Caco-2 (cell line): ENCODE data around the gene APBA3. TPM values are rescaled to one million over a fixed set of nuclear protein-coding genes. Genes with fewer than 3 reads are reported as not detected.

ENCODE experiments used
- BruUV-seq: library from RNA; stranded (reverse); fragments of 400-500 nt; replicated peaks from 2 replicates; lab custom pipeline; 2021; lab: Mats Ljungman, UMichigan
- CTCF ChIA-PET: fragments of 300-600 bp; sonication (Branson Sonifier 250); formaldehyde crosslinking; loops from one replicate; lab custom pipeline; 2022; ENCODE audit warnings: antibody characterized with exemption; lab: Charles Lee
- POLR2A ChIA-PET: fragments of 300-600 bp; sonication (Branson Sonifier 250); formaldehyde crosslinking; loops from one replicate; lab custom pipeline; 2022; ENCODE audit warnings: antibody characterized with exemption; lab: Charles Lee
- DNase-seq, 2 experiments: peaks; one replicate each; pipeline versions ENCODE4 v3.0.0 to v3.0.0-alpha.2; 2020 to 2022
- H3K27me3 ChIP-seq: replicated peaks from 2 replicates; pipeline ENCODE4 v1.6.0; 2011; ENCODE audit warnings: low read length; ENCODE audit not compliant: control insufficient read depth, insufficient read depth
- H3K36me3 ChIP-seq: 2 replicates; pipeline ENCODE4 v1.5.1; 2011; ENCODE audit warnings: low read length; ENCODE audit not compliant: control insufficient read depth, insufficient read depth
- H3K4me1 ChIP-seq: fragments of 250-450 bp; sonication (Bioruptor Pico); 2 replicates; pipeline ENCODE4 v1.5.1; 2020; ENCODE audit warnings: mild to moderate bottlenecking
- H3K4me3 ChIP-seq: 2 replicates; pipeline ENCODE4 v1.5.1; 2011; ENCODE audit warnings: low read depth, mild to moderate bottlenecking, control low read depth, low read length
- H3K9me3 ChIP-seq: fragments of 250-450 bp; sonication (Bioruptor Pico); 2 replicates; pipeline ENCODE4 v1.5.1; 2020; ENCODE audit warnings: mild to moderate bottlenecking, moderate library complexity
- H3K27ac Mint-ChIP-seq: one replicate; pipeline ENCODE4 v1.8.0; 2022; ENCODE audit warnings: mixed read lengths; ENCODE audit not compliant: unreplicated experiment
- H3K27me3 Mint-ChIP-seq: one replicate; pipeline ENCODE4 v1.8.0; 2022; ENCODE audit warnings: mixed read lengths; ENCODE audit not compliant: insufficient read depth, unreplicated experiment
- H3K36me3 Mint-ChIP-seq: one replicate; pipeline ENCODE4 v1.8.0; 2022; ENCODE audit warnings: mild to moderate bottlenecking, mixed read lengths; ENCODE audit not compliant: insufficient read depth, unreplicated experiment
- H3K4me1 Mint-ChIP-seq: one replicate; pipeline ENCODE4 v1.8.0; 2022; ENCODE audit warnings: low read depth, mixed read lengths; ENCODE audit not compliant: unreplicated experiment
- H3K4me3 Mint-ChIP-seq: one replicate; pipeline ENCODE4 v1.8.0; 2022; ENCODE audit warnings: mild to moderate bottlenecking, moderate library complexity, mixed read lengths; ENCODE audit not compliant: unreplicated experiment
- H3K9me3 Mint-ChIP-seq: one replicate; pipeline ENCODE4 v1.8.0; 2022; ENCODE audit warnings: mixed read lengths; ENCODE audit not compliant: unreplicated experiment
- intact Hi-C: fragments of 100-400 bp; cut with micrococcal nuclease; formaldehyde crosslinking; loops from one replicate; pipeline ENCODE4 v1.10.0; 2022; ENCODE audit not compliant: unreplicated experiment
- total RNA-seq: library from RNA; stranded (reverse); gene quantifications from 2 replicates; pipeline ENCODE4 v1.2.3, GENCODE V29; 2022
- TF ChIP-seq, protein P1 (sequence below), 2 experiments: fragments of 200-600 bp in 1 of 2; IDR thresholded peaks; 1 replicate in 1 of 2; 2 replicates in 1 of 2; pipeline versions ENCODE4 v1.5.1 to v1.8.0; 2011 to 2022; ENCODE audit warnings: antibody characterized with exemption in 1 of 2, control low read depth in 1 of 2, inconsistent platforms in 1 of 2, low read depth in 1 of 2, low read length in 1 of 2, mild to moderate bottlenecking in 1 of 2, moderate library complexity in 1 of 2; ENCODE audit not compliant: insufficient read depth in 1 of 2, severe bottlenecking in 1 of 2, unreplicated experiment in 1 of 2

APBA3 gene
- total RNA-seq, 1 experiment from 2014 or later = 22.1 TPM

DNA sequence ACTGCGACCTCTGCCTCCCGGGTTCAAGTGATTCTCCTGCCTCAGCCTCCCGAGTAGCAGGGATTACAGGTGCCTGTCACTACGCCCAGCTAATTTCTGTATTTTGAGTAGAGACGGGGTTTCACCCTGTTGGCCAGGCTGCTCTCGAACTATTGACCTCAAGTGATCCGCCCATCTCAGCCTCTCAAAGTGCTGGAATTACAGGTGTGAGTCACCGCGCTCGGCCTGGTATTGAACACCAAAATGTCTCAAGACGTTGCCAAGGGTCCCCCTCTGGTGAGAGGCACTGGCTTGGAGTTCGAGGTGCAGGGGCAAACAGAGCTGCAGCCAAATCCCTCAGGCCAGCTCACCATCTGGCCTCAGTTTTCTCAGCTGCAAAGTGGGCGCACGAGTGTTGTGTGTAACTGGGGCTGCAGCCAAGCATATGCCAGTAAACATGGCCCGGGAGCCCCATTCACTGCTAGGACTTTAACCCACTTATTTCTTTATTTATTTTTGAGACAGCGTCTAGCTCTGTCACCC lies 45.3 kb downstream of the APBA3 start:
- no peak overlapping the region for H3K27ac Mint-ChIP-seq
- H3K27me3 Mint-ChIP-seq = no peaks in the 10 kb centered on the region
- intact Hi-C loops = no loop called here
- ChIA-PET CTCF (no interaction called here), POLR2A (no interaction called here)
- Histone ChIP-seq H3K9me3 (no peaks in the 10 kb centered on the region), H3K27me3 (no peaks in the 10 kb centered on the region), H3K36me3 (no peaks in the 10 kb centered on the region), H3K4me3 (no peak overlapping the region), H3K4me1 (peaks cover 42% of the 10 kb centered on the region)
- peaks cover 8% of the 10 kb centered on the region for H3K4me1 Mint-ChIP-seq
- DNase-seq = no peak
- H3K36me3 Mint-ChIP-seq = peaks cover 14% of the 10 kb centered on the region
- no TSS peak for BruUV-seq
- no peak overlapping the region for H3K4me3 Mint-ChIP-seq
- TF ChIP-seq, protein P1, sequence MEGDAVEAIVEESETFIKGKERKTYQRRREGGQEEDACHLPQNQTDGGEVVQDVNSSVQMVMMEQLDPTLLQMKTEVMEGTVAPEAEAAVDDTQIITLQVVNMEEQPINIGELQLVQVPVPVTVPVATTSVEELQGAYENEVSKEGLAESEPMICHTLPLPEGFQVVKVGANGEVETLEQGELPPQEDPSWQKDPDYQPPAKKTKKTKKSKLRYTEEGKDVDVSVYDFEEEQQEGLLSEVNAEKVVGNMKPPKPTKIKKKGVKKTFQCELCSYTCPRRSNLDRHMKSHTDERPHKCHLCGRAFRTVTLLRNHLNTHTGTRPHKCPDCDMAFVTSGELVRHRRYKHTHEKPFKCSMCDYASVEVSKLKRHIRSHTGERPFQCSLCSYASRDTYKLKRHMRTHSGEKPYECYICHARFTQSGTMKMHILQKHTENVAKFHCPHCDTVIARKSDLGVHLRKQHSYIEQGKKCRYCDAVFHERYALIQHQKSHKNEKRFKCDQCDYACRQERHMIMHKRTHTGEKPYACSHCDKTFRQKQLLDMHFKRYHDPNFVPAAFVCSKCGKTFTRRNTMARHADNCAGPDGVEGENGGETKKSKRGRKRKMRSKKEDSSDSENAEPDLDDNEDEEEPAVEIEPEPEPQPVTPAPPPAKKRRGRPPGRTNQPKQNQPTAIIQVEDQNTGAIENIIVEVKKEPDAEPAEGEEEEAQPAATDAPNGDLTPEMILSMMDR (IDR thresholded peaks at IDR 0.05; ENCODE audit: insufficient read depth in 1 of 2, low read depth in 1 of 2, low read length in 1 of 2, severe bottlenecking in 1 of 2, unreplicated experiment in 1 of 2) = no peak
- H3K9me3 Mint-ChIP-seq = no peaks in the 10 kb centered on the region

- BruUV-seq = no TSS peak
- Mint-ChIP-seq H3K4me1 (peaks cover 15% of the 10 kb centered on the region), H3K36me3 (peaks cover 7% of the 10 kb centered on the region), H3K4me3 (no peak overlapping the region), H3K27ac (peak overlapping the region; percentile 3), H3K9me3 (no peaks in the 10 kb centered on the region), H3K27me3 (no peaks in the 10 kb centered on the region)
- ChIA-PET POLR2A (no interaction called here), CTCF (no interaction called here)
- Histone ChIP-seq H3K4me3 (no peak overlapping the region), H3K4me1 (peaks cover 34% of the 10 kb centered on the region), H3K9me3 (no peaks in the 10 kb centered on the region), H3K27me3 (no peaks in the 10 kb centered on the region), H3K36me3 (no peaks in the 10 kb centered on the region)
- TF ChIP-seq, protein P1 (IDR thresholded peaks at IDR 0.05; ENCODE audit: insufficient read depth in 1 of 2, low read depth in 1 of 2, low read length in 1 of 2, severe bottlenecking in 1 of 2, unreplicated experiment in 1 of 2) = no peak
- intact Hi-C loops = no loop called here
- peak in 1 of 2 experiments; percentile 24 for DNase-seq
These were observed 48.6 kb downstream of the APBA3 start for GRCh38 chr19:3712663-3713611.

- ChIA-PET POLR2A (interaction anchor here (1.2 kb wide), 1 partner anchor 11 kb away, joined by 13 read pairs; no protein-coding TSS in a partner anchor), CTCF (interaction anchor here (1.1 to 1.4 kb wide), 2 partner anchors 10 to 11 kb away, joined by 4 read pairs; no protein-coding TSS in a partner anchor)
- TF ChIP-seq, protein P1 (IDR thresholded peaks at IDR 0.05; ENCODE audit: insufficient read depth in 1 of 2, low read depth in 1 of 2, low read length in 1 of 2, severe bottlenecking in 1 of 2, unreplicated experiment in 1 of 2) = no peak
- peaks cover 7% of the 10 kb centered on the region for H3K36me3 Mint-ChIP-seq
- no peaks in the 10 kb centered on the region for H3K9me3 Mint-ChIP-seq
- no peaks in the 10 kb centered on the region for H3K36me3 ChIP-seq
- DNase-seq = peak; percentile 77 to 91
- intact Hi-C loops = no loop called here
- no peaks in the 10 kb centered on the region for H3K9me3 ChIP-seq
- H3K4me3 Mint-ChIP-seq = peak overlapping the region; percentile 33
- peak overlapping the region; percentile 83 for H3K27ac Mint-ChIP-seq
- no TSS peak for BruUV-seq
- H3K27me3 ChIP-seq = no peaks in the 10 kb centered on the region
- H3K4me1 ChIP-seq = peaks cover 34% of the 10 kb centered on the region
- H3K4me1 Mint-ChIP-seq = peaks cover 15% of the 10 kb centered on the region
- no peak overlapping the region for H3K4me3 ChIP-seq
- no peaks in the 10 kb centered on the region for H3K27me3 Mint-ChIP-seq
These were observed 51.2 kb downstream of the APBA3 start for GRCh38 chr19:3710265-3710812.
